Liver (tissue), 3 donors: ENCODE results near the gene POU3F1.

Experiments
- EGR1 ChIP-seq, 2 donors: IDR thresholded peaks; 2 replicates each; pipeline ENCODE4 v1.6.1; 2016 to 2018; ENCODE audit warnings: antibody characterized with exemption in 2 of 2, low read depth in 2 of 2
- FOXA1 ChIP-seq: IDR thresholded peaks from 2 replicates; pipeline ENCODE4 v1.6.1; 2016; ENCODE audit warnings: antibody characterized with exemption
- GABPA ChIP-seq, 2 donors: IDR thresholded peaks in 1 of 2; conservative IDR thresholded peaks in 1 of 2; 2 replicates each; pipeline ENCODE4 v1.6.1; 2016; ENCODE audit warnings: antibody characterized with exemption in 2 of 2, mild to moderate bottlenecking in 1 of 2, moderate library complexity in 1 of 2
- HNF4A ChIP-seq, 2 donors: conservative IDR thresholded peaks; 2 replicates each; pipeline ENCODE4 v1.6.1; 2016; ENCODE audit warnings: antibody characterized with exemption in 2 of 2, mild to moderate bottlenecking in 2 of 2
- JUND ChIP-seq, 2 donors: IDR thresholded peaks; 2 replicates each; pipeline ENCODE4 v1.6.1; 2016; ENCODE audit warnings: antibody characterized with exemption in 2 of 2
- RAD21 ChIP-seq, 2 donors: IDR thresholded peaks; 2 replicates each; pipeline ENCODE4 v1.6.1; 2016; ENCODE audit warnings: antibody characterized with exemption in 2 of 2, mild to moderate bottlenecking in 2 of 2
- TAF1 ChIP-seq: conservative IDR thresholded peaks from 2 replicates; pipeline ENCODE4 v1.6.1; 2016; ENCODE audit warnings: antibody characterized with exemption, mild to moderate bottlenecking
- TF ChIP-seq, protein P1 (sequence below): fragments of 150-350 bp; IDR thresholded peaks from 2 replicates; pipeline ENCODE4 v1.5.1; 2017; ENCODE audit warnings: improper control_type of control experiment, low read depth, low read length; ENCODE audit not compliant: missing input control
- TF ChIP-seq, protein P2 (sequence below): IDR thresholded peaks from 2 replicates; pipeline ENCODE4 v1.6.1; 2016; ENCODE audit warnings: antibody characterized with exemption
- TF ChIP-seq, protein P3 (sequence below): IDR thresholded peaks from 2 replicates; pipeline ENCODE4 v1.6.1; 2016; ENCODE audit warnings: antibody characterized with exemption
- TF ChIP-seq, protein P4 (sequence below): IDR thresholded peaks from 2 replicates; pipeline ENCODE4 v1.6.1; 2016; ENCODE audit warnings: antibody characterized with exemption, mild to moderate bottlenecking
- TF ChIP-seq, protein P5 (sequence below): IDR thresholded peaks from 2 replicates; pipeline ENCODE4 v1.6.1; 2016; ENCODE audit warnings: antibody characterized with exemption
- donor health status: healthy.
- donor health status: healthy.

DNA sequence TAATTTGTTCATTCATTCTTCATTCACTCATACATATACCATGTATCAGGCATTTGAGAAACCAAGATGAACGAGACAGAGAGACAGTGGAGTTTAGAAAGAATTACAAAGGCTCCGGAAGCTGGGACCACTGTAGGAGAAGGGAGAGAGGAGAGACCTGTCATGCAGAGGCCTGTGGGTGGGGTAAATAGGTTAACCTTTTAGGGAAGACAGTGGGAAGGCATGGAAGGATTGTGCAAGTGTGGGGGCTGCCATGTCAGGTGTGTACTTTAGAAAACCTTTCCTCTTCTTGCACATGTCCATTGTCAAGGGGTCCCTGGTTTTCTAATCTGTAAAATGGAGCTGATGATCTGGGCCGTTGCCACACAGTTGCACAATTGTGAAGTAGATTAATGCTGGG lies 44.2 kb upstream of the POU3F1 start:
- TF ChIP-seq, protein P1, sequence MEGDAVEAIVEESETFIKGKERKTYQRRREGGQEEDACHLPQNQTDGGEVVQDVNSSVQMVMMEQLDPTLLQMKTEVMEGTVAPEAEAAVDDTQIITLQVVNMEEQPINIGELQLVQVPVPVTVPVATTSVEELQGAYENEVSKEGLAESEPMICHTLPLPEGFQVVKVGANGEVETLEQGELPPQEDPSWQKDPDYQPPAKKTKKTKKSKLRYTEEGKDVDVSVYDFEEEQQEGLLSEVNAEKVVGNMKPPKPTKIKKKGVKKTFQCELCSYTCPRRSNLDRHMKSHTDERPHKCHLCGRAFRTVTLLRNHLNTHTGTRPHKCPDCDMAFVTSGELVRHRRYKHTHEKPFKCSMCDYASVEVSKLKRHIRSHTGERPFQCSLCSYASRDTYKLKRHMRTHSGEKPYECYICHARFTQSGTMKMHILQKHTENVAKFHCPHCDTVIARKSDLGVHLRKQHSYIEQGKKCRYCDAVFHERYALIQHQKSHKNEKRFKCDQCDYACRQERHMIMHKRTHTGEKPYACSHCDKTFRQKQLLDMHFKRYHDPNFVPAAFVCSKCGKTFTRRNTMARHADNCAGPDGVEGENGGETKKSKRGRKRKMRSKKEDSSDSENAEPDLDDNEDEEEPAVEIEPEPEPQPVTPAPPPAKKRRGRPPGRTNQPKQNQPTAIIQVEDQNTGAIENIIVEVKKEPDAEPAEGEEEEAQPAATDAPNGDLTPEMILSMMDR: no peak
- TF ChIP-seq RAD21 (IDR thresholded peaks at IDR 0.05): no peak
- no peak for TF ChIP-seq EGR1 (IDR thresholded peaks at IDR 0.05; ENCODE audit: low read depth in 2 of 2)
- no peak for TF ChIP-seq JUND (IDR thresholded peaks at IDR 0.05)
- TF ChIP-seq, protein P2, sequence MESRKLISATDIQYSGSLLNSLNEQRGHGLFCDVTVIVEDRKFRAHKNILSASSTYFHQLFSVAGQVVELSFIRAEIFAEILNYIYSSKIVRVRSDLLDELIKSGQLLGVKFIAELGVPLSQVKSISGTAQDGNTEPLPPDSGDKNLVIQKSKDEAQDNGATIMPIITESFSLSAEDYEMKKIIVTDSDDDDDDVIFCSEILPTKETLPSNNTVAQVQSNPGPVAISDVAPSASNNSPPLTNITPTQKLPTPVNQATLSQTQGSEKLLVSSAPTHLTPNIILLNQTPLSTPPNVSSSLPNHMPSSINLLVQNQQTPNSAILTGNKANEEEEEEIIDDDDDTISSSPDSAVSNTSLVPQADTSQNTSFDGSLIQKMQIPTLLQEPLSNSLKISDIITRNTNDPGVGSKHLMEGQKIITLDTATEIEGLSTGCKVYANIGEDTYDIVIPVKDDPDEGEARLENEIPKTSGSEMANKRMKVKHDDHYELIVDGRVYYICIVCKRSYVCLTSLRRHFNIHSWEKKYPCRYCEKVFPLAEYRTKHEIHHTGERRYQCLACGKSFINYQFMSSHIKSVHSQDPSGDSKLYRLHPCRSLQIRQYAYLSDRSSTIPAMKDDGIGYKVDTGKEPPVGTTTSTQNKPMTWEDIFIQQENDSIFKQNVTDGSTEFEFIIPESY: no peak
- TF ChIP-seq HNF4A (conservative IDR thresholded peaks at IDR 0.05): no peak
- TF ChIP-seq TAF1: no peak
- TF ChIP-seq, protein P3, sequence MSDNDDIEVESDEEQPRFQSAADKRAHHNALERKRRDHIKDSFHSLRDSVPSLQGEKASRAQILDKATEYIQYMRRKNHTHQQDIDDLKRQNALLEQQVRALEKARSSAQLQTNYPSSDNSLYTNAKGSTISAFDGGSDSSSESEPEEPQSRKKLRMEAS: no peak
- TF ChIP-seq, protein P4, sequence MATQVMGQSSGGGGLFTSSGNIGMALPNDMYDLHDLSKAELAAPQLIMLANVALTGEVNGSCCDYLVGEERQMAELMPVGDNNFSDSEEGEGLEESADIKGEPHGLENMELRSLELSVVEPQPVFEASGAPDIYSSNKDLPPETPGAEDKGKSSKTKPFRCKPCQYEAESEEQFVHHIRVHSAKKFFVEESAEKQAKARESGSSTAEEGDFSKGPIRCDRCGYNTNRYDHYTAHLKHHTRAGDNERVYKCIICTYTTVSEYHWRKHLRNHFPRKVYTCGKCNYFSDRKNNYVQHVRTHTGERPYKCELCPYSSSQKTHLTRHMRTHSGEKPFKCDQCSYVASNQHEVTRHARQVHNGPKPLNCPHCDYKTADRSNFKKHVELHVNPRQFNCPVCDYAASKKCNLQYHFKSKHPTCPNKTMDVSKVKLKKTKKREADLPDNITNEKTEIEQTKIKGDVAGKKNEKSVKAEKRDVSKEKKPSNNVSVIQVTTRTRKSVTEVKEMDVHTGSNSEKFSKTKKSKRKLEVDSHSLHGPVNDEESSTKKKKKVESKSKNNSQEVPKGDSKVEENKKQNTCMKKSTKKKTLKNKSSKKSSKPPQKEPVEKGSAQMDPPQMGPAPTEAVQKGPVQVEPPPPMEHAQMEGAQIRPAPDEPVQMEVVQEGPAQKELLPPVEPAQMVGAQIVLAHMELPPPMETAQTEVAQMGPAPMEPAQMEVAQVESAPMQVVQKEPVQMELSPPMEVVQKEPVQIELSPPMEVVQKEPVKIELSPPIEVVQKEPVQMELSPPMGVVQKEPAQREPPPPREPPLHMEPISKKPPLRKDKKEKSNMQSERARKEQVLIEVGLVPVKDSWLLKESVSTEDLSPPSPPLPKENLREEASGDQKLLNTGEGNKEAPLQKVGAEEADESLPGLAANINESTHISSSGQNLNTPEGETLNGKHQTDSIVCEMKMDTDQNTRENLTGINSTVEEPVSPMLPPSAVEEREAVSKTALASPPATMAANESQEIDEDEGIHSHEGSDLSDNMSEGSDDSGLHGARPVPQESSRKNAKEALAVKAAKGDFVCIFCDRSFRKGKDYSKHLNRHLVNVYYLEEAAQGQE: no peak
- TF ChIP-seq GABPA (IDR thresholded peaks at IDR 0.05 in 1 of 2, conservative IDR thresholded peaks at IDR 0.05 in 1 of 2): no peak
- TF ChIP-seq, protein P5, sequence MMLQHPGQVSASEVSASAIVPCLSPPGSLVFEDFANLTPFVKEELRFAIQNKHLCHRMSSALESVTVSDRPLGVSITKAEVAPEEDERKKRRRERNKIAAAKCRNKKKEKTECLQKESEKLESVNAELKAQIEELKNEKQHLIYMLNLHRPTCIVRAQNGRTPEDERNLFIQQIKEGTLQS: no peak
- no peak for TF ChIP-seq FOXA1
